ENCODE data around the gene DRG2.

- TF ChIP-seq CTCF (IDR thresholded peaks at IDR 0.05) = no peak
- no peak for TF ChIP-seq POLR2A (IDR thresholded peaks at IDR 0.05)
Observed at GRCh38 chr17:18079543-18079942, 8.2 kb upstream of the DRG2 start.
